IMR-90 (cell line): ENCODE measurements around the gene AGAP1. TPM values are rescaled to one million over a fixed set of nuclear protein-coding genes. Genes with fewer than 3 reads are reported as not detected.

Experiments used
- ATAC-seq: fragments of 200-7000 bp; cut with Tn5 transposase; 2 replicates; pipeline ENCODE4 v1.9.1; 2020; ENCODE audit warnings: low read depth, mild to moderate bottlenecking, moderate library complexity
- BruUV-seq: library from RNA; stranded (reverse); fragments of 400-500 nt; replicated peaks from 2 replicates; lab custom pipeline; 2021; lab: Mats Ljungman, UMichigan
- CTCF ChIA-PET: fragments of 300-600 bp; formaldehyde crosslinking; extraction: SDS; loops from one replicate; lab custom pipeline; 2021; ENCODE audit warnings: antibody characterized with exemption; lab: Yijun Ruan, JAX
- POLR2A ChIA-PET: fragments of 300-600 bp; sonication (Branson Sonifier 250); formaldehyde crosslinking; loops from one replicate; lab custom pipeline; 2022; ENCODE audit warnings: antibody characterized with exemption; ENCODE audit not compliant: unreplicated experiment; lab: Charles Lee
- DNase-seq: peaks from one replicate; pipeline ENCODE4 v3.0.0; 2013
- H2AFZ ChIP-seq: replicated peaks from 2 replicates; pipeline ENCODE3; 2013; ENCODE audit warnings: low read length, mild to moderate bottlenecking; ENCODE audit not compliant: poor library complexity
- H2AK5ac ChIP-seq: 2 replicates; pipeline ENCODE4 v1.6.1; 2013; ENCODE audit warnings: low read depth, low read length, inconsistent platforms
- H2AK9ac ChIP-seq: replicated peaks from 2 replicates; pipeline ENCODE3; 2013; ENCODE audit warnings: mild to moderate bottlenecking, low read depth, low read length, moderate library complexity; ENCODE audit not compliant: poor library complexity
- H2BK120ac ChIP-seq: 2 replicates; pipeline ENCODE4 v1.6.1; 2013; ENCODE audit warnings: low read depth, low read length, inconsistent platforms
- H2BK15ac ChIP-seq: 3 replicates; pipeline ENCODE4 v1.6.1; 2013; ENCODE audit warnings: low read depth, low read length, inconsistent platforms
- H2BK20ac ChIP-seq: 2 replicates; pipeline ENCODE4 v1.6.1; 2013; ENCODE audit warnings: low read depth, mild to moderate bottlenecking, inconsistent platforms, low read length, moderate library complexity
- H2BK5ac ChIP-seq: 2 replicates; pipeline ENCODE4 v1.6.1; 2013; ENCODE audit warnings: mild to moderate bottlenecking, low read depth, low read length, inconsistent platforms; ENCODE audit not compliant: poor library complexity, severe bottlenecking
- H3K14ac ChIP-seq: replicated peaks from 2 replicates; pipeline ENCODE4 v1.6.1; 2013; ENCODE audit warnings: low read depth, low read length, inconsistent platforms
- H3K18ac ChIP-seq: 2 replicates; pipeline ENCODE4 v1.6.1; 2013; ENCODE audit warnings: low read depth, low read length, control low read depth
- H3K23ac ChIP-seq: 2 replicates; pipeline ENCODE4 v1.6.1; 2013; ENCODE audit warnings: low read depth, low read length, inconsistent platforms
- H3K27ac ChIP-seq: 2 replicates; pipeline ENCODE4 v1.5.1; 2013; ENCODE audit warnings: mild to moderate bottlenecking, control low read depth, low read length; ENCODE audit not compliant: insufficient read depth
- H3K27me3 ChIP-seq: 2 replicates; pipeline ENCODE4 v1.6.1; 2013; ENCODE audit warnings: low read length; ENCODE audit not compliant: control insufficient read depth, insufficient read depth
- H3K36me3 ChIP-seq: 2 replicates; pipeline ENCODE4 v1.6.1; 2013; ENCODE audit warnings: low read length, mixed read lengths; ENCODE audit not compliant: control insufficient read depth, insufficient read depth
- H3K4ac ChIP-seq: 2 replicates; pipeline ENCODE4 v1.6.1; 2013; ENCODE audit warnings: low read depth, low read length, inconsistent platforms
- H3K4me1 ChIP-seq: 2 replicates; pipeline ENCODE4 v1.6.1; 2013; ENCODE audit warnings: low read length, mixed read lengths; ENCODE audit not compliant: control insufficient read depth, insufficient read depth
- H3K4me2 ChIP-seq: 2 replicates; pipeline ENCODE4 v1.6.1; 2013; ENCODE audit warnings: low read depth, mild to moderate bottlenecking, control low read depth, low read length, moderate library complexity
- H3K4me3 ChIP-seq: 2 replicates; pipeline ENCODE4 v1.5.1; 2013; ENCODE audit warnings: low read depth, mild to moderate bottlenecking, control low read depth, low read length, moderate library complexity; ENCODE audit not compliant: insufficient read depth
- H3K56ac ChIP-seq: 2 replicates; pipeline ENCODE4 v1.6.1; 2013; ENCODE audit warnings: low read length, inconsistent platforms; ENCODE audit not compliant: insufficient read depth; ENCODE audit errors: extremely low read depth
- H3K79me1 ChIP-seq, 2 experiments: 2 replicates each; pipeline ENCODE4 v1.6.1; 2013; ENCODE audit warnings: low read length in 2 of 2, inconsistent platforms in 1 of 2, low read depth in 1 of 2
- H3K9ac ChIP-seq: 2 replicates; pipeline ENCODE4 v1.6.1; 2013; ENCODE audit warnings: low read depth, low read length, control low read depth
- H3K9me1 ChIP-seq: 2 replicates; pipeline ENCODE4 v1.6.1; 2013; ENCODE audit warnings: low read length, inconsistent platforms; ENCODE audit not compliant: insufficient read depth
- H3K9me3 ChIP-seq: 2 replicates; pipeline ENCODE4 v1.6.1; 2013; ENCODE audit warnings: low read length; ENCODE audit not compliant: control insufficient read depth, insufficient read depth
- H4K20me1 ChIP-seq: 2 replicates; pipeline ENCODE4 v1.6.1; 2013; ENCODE audit warnings: low read length, inconsistent platforms; ENCODE audit not compliant: insufficient read depth
- H4K5ac ChIP-seq: 2 replicates; pipeline ENCODE4 v1.6.1; 2013; ENCODE audit warnings: mild to moderate bottlenecking, low read depth, low read length, control low read depth
- H4K8ac ChIP-seq, 2 experiments: 2 replicates each; pipeline ENCODE4 v1.6.1; 2013; ENCODE audit warnings: low read depth in 2 of 2, low read length in 2 of 2, control low read depth in 1 of 2, inconsistent platforms in 1 of 2
- H4K91ac ChIP-seq: 2 replicates; pipeline ENCODE4 v1.6.1; 2013; ENCODE audit warnings: low read depth, low read length, inconsistent platforms; ENCODE audit not compliant: insufficient read depth
- CHD1 ChIP-seq: IDR thresholded peaks from 2 replicates; pipeline ENCODE4 v1.6.1; 2012; ENCODE audit warnings: low read depth, low read length, improper control_type of control experiment
- RCOR1 ChIP-seq: IDR thresholded peaks from 2 replicates; pipeline ENCODE4 v1.6.1; 2012; ENCODE audit warnings: mild to moderate bottlenecking, low read length, improper control_type of control experiment; ENCODE audit not compliant: insufficient replicate concordance
- USF2 ChIP-seq: fragments of 150-350 bp; IDR thresholded peaks from 2 replicates; pipeline ENCODE4 v1.6.1; 2017; ENCODE audit warnings: mild to moderate bottlenecking, antibody characterized with exemption, low read length, low read depth
- WGBS, 2 experiments: methylation state at CpG; one replicate each; pipeline versions ENCODE4 v1.1.5 to v1.1.7; 2013; ENCODE audit warnings: missing lambda C conversion rate in 2 of 2; ENCODE audit not compliant: insufficient read length in 1 of 2; ENCODE audit errors: extremely low coverage in 2 of 2; 5-methylcytosine and 5-hydroxymethylcytosine counted together
- dilution Hi-C: fragments of 300-500 bp; cut with HindIII; formaldehyde crosslinking; loops from one replicate; pipeline ENCODE4 v1.14.3; 2018; ENCODE audit warnings: low sequenced_read_pairs; ENCODE audit not compliant: unreplicated experiment
- in situ Hi-C: fragments of 300-500 bp; cut with MboI; formaldehyde crosslinking; loops from 3 replicates; pipeline ENCODE4 v1.14.3; 2019; ENCODE audit warnings: low sequenced_read_pairs, inconsistent platforms, mixed read lengths
- intact Hi-C: fragments of 100-400 bp; cut with micrococcal nuclease; formaldehyde crosslinking; loops from 2 replicates; pipeline ENCODE4 v1.10.0; 2022
- polyA plus RNA-seq, 3 experiments: library from polyadenylated mRNA; depleted of rRNA; stranded (reverse); fragments of >200 nt; gene quantifications; 2 replicates each; pipeline ENCODE4 v1.2.3, GENCODE V29; 2012; ENCODE audit warnings: low replicate concordance in 1 of 3
- total RNA-seq: library from RNA; depleted of rRNA; stranded (reverse); fragments of >200 nt; gene quantifications from 2 replicates; pipeline ENCODE4 v1.2.3, GENCODE V29; 2012

The AGAP1 gene
- total and polyA plus RNA-seq, 2 of the 4 experiments (the other 2 are of a cell fraction) = 15.1 to 16.4 TPM

- in situ Hi-C loops (no loop called here), intact Hi-C loops (no loop called here), dilution Hi-C loops (no loop called here)
- no peak overlapping the region for H4K8ac ChIP-seq
- H3K9ac ChIP-seq = no peak overlapping the region
- no peak overlapping the region for H2AK5ac ChIP-seq
- no peak overlapping the region for H3K23ac ChIP-seq
- H3K4ac ChIP-seq = no peak overlapping the region
- H3K4me3 ChIP-seq = no peak overlapping the region
- H2BK20ac ChIP-seq = no peak overlapping the region
- no peak for ATAC-seq
- H3K14ac ChIP-seq = no peak overlapping the region
- no peak overlapping the region for H2AFZ ChIP-seq
- CTCF ChIA-PET = no interaction called here
- no TSS peak for BruUV-seq
- no peaks in the 10 kb centered on the region for H3K9me3 ChIP-seq
- no peak for TF ChIP-seq RCOR1
- TF ChIP-seq USF2 = no peak
- no peak for TF ChIP-seq CHD1
- H3K4me2 ChIP-seq = no peak overlapping the region
- no peak overlapping the region for H4K91ac ChIP-seq
- H2BK120ac ChIP-seq = no peak overlapping the region
- peaks cover 5% of the 10 kb centered on the region; the same call in 1 of the 2 replicates for H3K36me3 ChIP-seq
- H3K4me1 ChIP-seq = no peaks in the 10 kb centered on the region
- 100% methylated on average over 3 of the region's 6 CpGs; no CpG with 5 or more reads in 1 of the 2 experiments for WGBS, 2 experiments
- no peak overlapping the region for H2BK5ac ChIP-seq
- DNase-seq = no peak
- H2AK9ac ChIP-seq = no peak overlapping the region
- POLR2A ChIA-PET = no interaction called here
- no peaks in the 10 kb centered on the region for H4K20me1 ChIP-seq
- no peak overlapping the region for H3K27ac ChIP-seq
- H3K18ac ChIP-seq = no peak overlapping the region
- no peaks in the 10 kb centered on the region; a peak in 1 of 4 replicates for H3K79me1 ChIP-seq
- no peak overlapping the region for H4K5ac ChIP-seq
- no peak overlapping the region for H2BK15ac ChIP-seq
- H3K56ac ChIP-seq = no peak overlapping the region
- H3K27me3 ChIP-seq = no peaks in the 10 kb centered on the region
- H3K9me1 ChIP-seq = peaks cover 3% of the 10 kb centered on the region; the same call in 1 of the 2 replicates
Observed at GRCh38 chr2:235825946-235826345, 332.1 kb downstream of the AGAP1 start.
